Stimulated activated CD4-positive, alpha-beta T cell treated with anti-CD3 and anti-CD28 coated beads, Interleukin-4, amount 100 ng/mL, for 48 hours (primary cell): ENCODE measurements around the gene SIPA1L2.
A peak's percentile ranks its signal among the peaks of the same experiment; 100 is the strongest.

Source experiments
- DNase-seq, 2 donors: peaks; one replicate each; pipeline ENCODE4 v3.0.0-alpha.2; 2020; ENCODE audit warnings: low read depth in 2 of 2

SIPA1L2 gene

GRCh38 chr1:232643251-232643650 is 13.3 kb upstream of the SIPA1L2 start:
- no peak for DNase-seq

GRCh38 chr1:232641507-232641906 is 11.6 kb upstream of the SIPA1L2 start:
- DNase-seq, result no peak

GRCh38 chr1:232636799-232637198 is 6.9 kb upstream of the SIPA1L2 start:
- no peak for DNase-seq

GRCh38 chr1:232635778-232636356 is 5.9 kb upstream of the SIPA1L2 start:
- DNase-seq, result no peak

- no peak for DNase-seq
Measured at GRCh38 chr1:232635279-232635678, 5.3 kb upstream of the SIPA1L2 start.

GRCh38 chr1:232634096-232634495 is 4.2 kb upstream of the SIPA1L2 start:
- DNase-seq, result no peak

- DNase-seq, result no peak
Measured at GRCh38 chr1:232630894-232631195, 912 bp upstream of the SIPA1L2 start.

GRCh38 chr1:232629250-232630046 is 485 bp downstream of the SIPA1L2 start:
- peak; percentile 4 to 8 for DNase-seq

- peak in 1 of 2 donors; percentile 3 for DNase-seq
Measured at GRCh38 chr1:232628335-232629249, 1.3 kb downstream of the SIPA1L2 start.

GRCh38 chr1:232627645-232628334 is 2.1 kb downstream of the SIPA1L2 start:
- DNase-seq, result no peak

GRCh38 chr1:232627171-232627570 is 2.8 kb downstream of the SIPA1L2 start:
- DNase-seq, result no peak

GRCh38 chr1:232626452-232626851 is 3.5 kb downstream of the SIPA1L2 start:
- no peak for DNase-seq

GRCh38 chr1:232625319-232625868 is 4.5 kb downstream of the SIPA1L2 start:
- DNase-seq, result no peak

- DNase-seq, result no peak
Measured at GRCh38 chr1:232624546-232625281, 5.2 kb downstream of the SIPA1L2 start.

- DNase-seq, result no peak
Measured at GRCh38 chr1:232622981-232623380, 7.0 kb downstream of the SIPA1L2 start.

GRCh38 chr1:232622378-232622777 is 7.6 kb downstream of the SIPA1L2 start:
- DNase-seq, result no peak

GRCh38 chr1:232621050-232621449 is 8.9 kb downstream of the SIPA1L2 start:
- DNase-seq, result no peak

- DNase-seq, result no peak
Measured at GRCh38 chr1:232620356-232620969, 9.5 kb downstream of the SIPA1L2 start.

GRCh38 chr1:232617237-232617636 is 12.7 kb downstream of the SIPA1L2 start:
- no peak for DNase-seq

GRCh38 chr1:232615306-232615800 is 14.6 kb downstream of the SIPA1L2 start:
- no peak for DNase-seq
